Activated T-cell treated with anti-CD3 and anti-CD28 coated beads, Interleukin-2, amount 50 U/mL, for 24 hours (primary cell): ENCODE data around the gene HMCN1.
"Not testable (repeated sequence)": the region's sequence is repeated elsewhere in the genome, so short reads cannot be mapped to it uniquely, and the experiment has no call there.

ENCODE experiments used
- DNase-seq: peaks from one replicate; pipeline ENCODE4 v3.0.0-alpha.2; 2020
- H3K27ac Mint-ChIP-seq: 2 replicates; pipeline ENCODE4 v1.8.0; 2020; ENCODE audit warnings: mild to moderate bottlenecking, mixed read lengths
- H3K27me3 Mint-ChIP-seq: 2 replicates; pipeline ENCODE4 v1.8.0; 2020; ENCODE audit warnings: mixed read lengths
- H3K36me3 Mint-ChIP-seq: 2 replicates; pipeline ENCODE4 v1.8.0; 2020; ENCODE audit warnings: low read depth, mixed read lengths
- H3K4me1 Mint-ChIP-seq: 2 replicates; pipeline ENCODE4 v1.8.0; 2020; ENCODE audit warnings: low read depth, mixed read lengths
- H3K4me3 Mint-ChIP-seq: 2 replicates; pipeline ENCODE4 v1.8.0; 2020; ENCODE audit warnings: mild to moderate bottlenecking, moderate library complexity, mixed read lengths
- H3K9me3 Mint-ChIP-seq: 2 replicates; pipeline ENCODE4 v1.8.0; 2020; ENCODE audit warnings: mixed read lengths

Gene HMCN1

DNA sequence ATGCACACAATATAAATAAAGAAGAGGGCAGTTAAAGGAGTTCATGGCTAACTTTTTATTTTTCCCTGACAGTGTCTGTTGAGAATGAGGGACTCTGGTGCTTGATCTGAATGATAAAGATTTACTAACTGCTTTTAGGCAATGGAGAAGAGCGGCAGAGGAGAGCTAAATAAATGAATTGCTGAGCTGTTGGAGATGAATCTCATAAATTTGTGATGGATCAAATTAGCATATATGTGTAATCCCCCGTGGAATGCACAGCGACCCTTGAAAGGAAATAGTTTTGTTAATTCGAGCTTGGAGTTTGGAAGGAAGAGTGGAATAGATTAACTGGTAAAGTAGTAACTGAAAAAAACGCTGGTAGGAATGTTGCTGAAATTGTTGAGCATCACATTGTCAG, 40.2 kb downstream of the HMCN1 start:
- Mint-ChIP-seq H3K27ac (no peak overlapping the region), H3K4me1 (no peaks in the 10 kb centered on the region), H3K27me3 (peaks cover 3% of the 10 kb centered on the region), H3K4me3 (no peak overlapping the region), H3K36me3 (no peaks in the 10 kb centered on the region), H3K9me3 (no peaks in the 10 kb centered on the region)
- no peak for DNase-seq

DNA sequence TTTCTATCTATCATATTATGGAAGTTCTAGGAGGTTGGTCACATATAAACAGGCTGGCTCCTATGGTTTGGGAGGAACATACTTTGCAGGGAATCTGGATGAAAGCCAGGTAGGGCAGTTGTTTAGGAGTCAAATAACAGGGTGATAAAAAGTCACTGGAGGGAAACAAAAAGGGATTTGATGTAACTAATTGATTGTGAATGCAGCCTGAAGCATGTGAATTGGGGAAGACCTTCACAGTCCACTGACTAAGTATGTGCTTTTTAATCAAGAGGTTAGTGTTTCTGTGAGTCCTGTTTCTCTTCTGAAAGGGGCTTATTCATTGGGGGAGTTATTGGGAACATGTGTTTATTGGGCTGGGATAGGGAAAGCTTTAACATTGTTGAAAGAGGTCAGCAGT, 41.3 kb downstream of the HMCN1 start:
- Mint-ChIP-seq H3K27me3 (peaks cover 3% of the 10 kb centered on the region), H3K27ac (no peak overlapping the region), H3K4me3 (no peak overlapping the region), H3K9me3 (no peaks in the 10 kb centered on the region), H3K4me1 (no peaks in the 10 kb centered on the region), H3K36me3 (no peaks in the 10 kb centered on the region)
- DNase-seq, result no peak

DNA sequence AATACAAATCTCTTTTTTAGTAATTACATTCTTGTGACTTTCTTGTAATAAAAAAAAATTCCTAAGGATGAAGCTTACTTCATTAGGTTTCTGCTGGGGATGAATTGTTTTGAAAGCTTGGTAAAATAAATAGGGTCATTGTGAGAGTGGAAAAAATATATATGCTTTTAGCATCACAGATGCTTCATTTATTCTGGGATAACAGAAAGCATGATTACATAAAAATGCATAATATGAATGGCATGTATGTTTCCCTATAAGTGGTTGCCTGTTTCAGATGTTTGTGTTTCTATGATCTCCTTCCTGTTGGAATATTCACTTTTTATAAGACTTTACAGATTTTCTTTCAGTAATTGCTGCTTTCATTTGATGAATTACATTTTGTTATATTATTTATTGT, 42.3 kb downstream of the HMCN1 start:
- no peaks in the 10 kb centered on the region for H3K9me3 Mint-ChIP-seq

DNA sequence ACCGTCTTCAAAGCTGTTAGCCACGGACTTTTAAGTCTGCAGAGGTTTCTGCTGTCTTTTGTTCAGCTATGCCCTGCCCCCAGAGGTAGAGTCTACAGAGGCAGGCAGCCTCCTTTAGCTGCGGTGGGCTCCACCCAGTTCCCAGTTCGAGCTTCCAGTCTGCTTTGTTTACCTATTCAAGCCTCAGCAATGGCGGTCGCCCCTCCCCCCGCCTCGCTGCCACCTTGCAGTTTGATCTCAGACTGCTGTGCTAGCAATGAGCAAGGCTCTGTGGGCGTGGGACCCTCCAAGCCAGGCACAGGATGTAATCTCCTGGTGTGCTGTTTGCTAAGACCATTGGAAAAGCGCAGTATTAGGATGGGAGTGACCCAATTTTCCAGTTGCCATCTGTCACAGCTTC, 49.7 kb downstream of the HMCN1 start:
- H3K27me3 Mint-ChIP-seq, result peaks cover 14% of the 10 kb centered on the region
- H3K4me3 Mint-ChIP-seq, DNase-seq, H3K27ac Mint-ChIP-seq, H3K36me3 Mint-ChIP-seq, H3K4me1 Mint-ChIP-seq, H3K9me3 Mint-ChIP-seq: not testable (repeated sequence)

More for the DNA sequence above, 42.3 kb downstream of the HMCN1 start:
- H3K36me3 Mint-ChIP-seq, result no peaks in the 10 kb centered on the region
- no peaks in the 10 kb centered on the region for H3K4me1 Mint-ChIP-seq
- no peak overlapping the region for H3K27ac Mint-ChIP-seq
- no peak overlapping the region for H3K4me3 Mint-ChIP-seq
- H3K27me3 Mint-ChIP-seq, result peaks cover 4% of the 10 kb centered on the region
- DNase-seq, result no peak

DNA sequence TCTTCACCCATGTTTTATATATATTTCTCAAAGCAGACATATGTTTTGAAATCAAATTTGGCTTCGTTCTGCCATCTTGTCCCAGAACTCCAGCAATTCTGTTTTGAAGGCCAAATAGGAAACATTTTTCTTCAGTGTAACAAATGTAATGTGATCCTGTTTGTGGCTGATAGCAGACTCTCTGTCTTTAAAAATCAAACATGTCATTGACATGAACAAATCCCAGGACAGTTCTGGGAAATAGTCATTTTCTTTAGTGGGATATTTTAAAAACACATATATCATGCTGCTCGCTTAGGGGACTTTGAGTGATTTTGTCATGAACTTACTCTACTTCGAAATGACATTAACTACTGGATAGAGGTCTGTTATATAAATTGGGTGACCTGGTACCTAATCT, 51.4 kb downstream of the HMCN1 start:
- Mint-ChIP-seq H3K27ac (no peak overlapping the region), H3K9me3 (no peaks in the 10 kb centered on the region), H3K4me3 (no peak overlapping the region), H3K27me3 (peaks cover 17% of the 10 kb centered on the region), H3K36me3 (no peaks in the 10 kb centered on the region), H3K4me1 (no peaks in the 10 kb centered on the region)
- no peak for DNase-seq

DNA sequence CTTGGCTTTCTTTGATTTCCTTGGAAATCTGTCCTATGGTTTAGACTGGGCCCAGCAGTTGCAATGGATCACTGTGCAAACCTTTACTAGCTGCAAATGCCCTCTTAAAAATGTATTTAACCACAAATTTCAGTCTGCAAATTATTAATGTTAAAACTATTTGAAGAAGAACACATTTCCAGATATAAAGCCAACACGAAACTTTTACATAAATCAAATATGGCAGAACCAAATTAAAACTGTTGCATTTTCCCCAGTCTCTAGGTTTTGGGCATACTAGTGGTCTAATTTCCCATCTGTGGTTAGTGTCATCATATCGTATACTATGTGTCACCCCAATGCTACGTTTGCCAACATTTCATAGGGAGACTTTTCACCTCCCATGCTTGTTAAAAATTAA, 52.3 kb downstream of the HMCN1 start:
- Mint-ChIP-seq H3K9me3 (no peaks in the 10 kb centered on the region), H3K4me1 (no peaks in the 10 kb centered on the region), H3K27ac (no peak overlapping the region), H3K4me3 (no peak overlapping the region), H3K27me3 (peaks cover 17% of the 10 kb centered on the region), H3K36me3 (no peaks in the 10 kb centered on the region)
- no peak for DNase-seq

DNA sequence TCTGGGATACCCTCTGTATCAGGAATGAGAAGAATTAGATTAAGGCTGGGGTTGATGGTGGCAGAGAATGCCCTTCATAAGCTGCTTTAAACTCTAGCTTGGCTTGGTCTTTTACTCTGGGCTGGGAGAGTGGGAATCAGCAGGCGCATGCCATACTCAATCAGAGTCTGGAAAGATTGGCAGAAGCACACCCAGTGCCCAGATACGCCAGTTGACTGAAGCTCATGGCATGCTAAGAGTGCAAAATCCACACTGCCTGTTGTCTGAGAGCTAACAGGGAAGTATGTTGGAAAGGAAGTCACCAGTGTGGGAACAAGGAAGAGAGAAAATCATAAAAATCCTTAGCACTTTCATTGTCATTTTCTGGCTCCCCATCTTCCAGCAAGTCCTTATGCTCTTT, 53.0 kb downstream of the HMCN1 start:
- no peak overlapping the region for H3K4me3 Mint-ChIP-seq
- H3K27ac Mint-ChIP-seq, result no peak overlapping the region
- H3K36me3 Mint-ChIP-seq, result no peaks in the 10 kb centered on the region
- no peak for DNase-seq
- no peaks in the 10 kb centered on the region for H3K9me3 Mint-ChIP-seq
- no peaks in the 10 kb centered on the region for H3K4me1 Mint-ChIP-seq
- H3K27me3 Mint-ChIP-seq, result peaks cover 15% of the 10 kb centered on the region

DNA sequence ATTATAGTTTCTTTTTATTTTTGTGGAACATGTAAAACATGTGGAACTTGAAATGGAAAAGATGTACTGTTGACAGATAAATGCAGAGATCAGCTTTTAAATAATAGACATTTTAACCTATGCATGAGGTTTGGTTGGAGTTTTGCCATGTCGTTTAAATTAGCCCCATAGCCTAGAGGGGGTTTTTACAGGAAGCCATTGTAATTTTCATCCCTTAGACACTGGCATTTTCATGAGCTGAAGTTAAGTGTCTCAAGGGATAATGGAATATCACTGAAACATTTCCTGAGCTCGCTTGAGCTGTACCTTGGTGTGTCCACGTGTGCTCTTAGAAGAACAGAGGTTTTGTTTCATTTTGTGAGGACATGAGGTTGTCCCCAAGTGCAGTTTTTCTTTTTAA, 54.2 kb downstream of the HMCN1 start:
- Mint-ChIP-seq H3K9me3 (no peaks in the 10 kb centered on the region), H3K27me3 (peaks cover 15% of the 10 kb centered on the region), H3K27ac (no peak overlapping the region), H3K36me3 (no peaks in the 10 kb centered on the region), H3K4me3 (no peak overlapping the region), H3K4me1 (no peaks in the 10 kb centered on the region)
- no peak for DNase-seq

DNA sequence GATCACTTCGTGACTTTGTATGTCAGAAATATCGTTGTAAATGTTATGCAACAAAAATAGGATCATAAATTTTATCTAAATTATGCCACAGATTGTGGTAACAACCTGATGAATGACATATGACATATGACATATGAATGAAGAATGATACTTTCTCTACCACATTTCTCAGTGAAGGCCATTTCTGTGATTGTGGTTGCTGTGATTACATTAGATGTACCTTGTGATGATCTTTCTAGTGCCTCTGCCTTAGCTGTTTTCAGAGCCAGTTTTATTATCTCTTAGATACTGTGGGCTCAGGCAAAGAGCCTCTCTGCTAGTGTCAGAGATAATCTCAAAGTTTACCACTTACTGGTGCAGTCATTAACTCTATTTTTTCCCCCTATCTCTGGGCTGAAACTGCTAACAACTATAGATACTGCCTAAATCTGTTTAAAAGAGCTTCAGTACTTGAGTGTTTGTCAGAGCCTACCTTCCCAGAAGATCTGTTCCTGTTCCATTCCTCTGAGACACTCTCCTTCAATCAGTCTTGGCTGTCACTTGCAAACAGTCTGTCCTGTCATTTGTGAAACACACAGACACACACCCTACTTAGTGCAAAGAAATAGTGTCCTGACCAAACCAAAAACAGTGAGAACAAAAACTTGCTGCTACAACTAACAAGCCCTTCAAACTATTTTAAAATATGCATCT, 55.5 kb downstream of the HMCN1 start:
- no peaks in the 10 kb centered on the region for H3K36me3 Mint-ChIP-seq
- H3K4me1 Mint-ChIP-seq, result no peaks in the 10 kb centered on the region
- no peak overlapping the region for H3K4me3 Mint-ChIP-seq
- DNase-seq, result no peak
- no peaks in the 10 kb centered on the region for H3K9me3 Mint-ChIP-seq
- peaks cover 15% of the 10 kb centered on the region for H3K27me3 Mint-ChIP-seq
- no peak overlapping the region for H3K27ac Mint-ChIP-seq

DNA sequence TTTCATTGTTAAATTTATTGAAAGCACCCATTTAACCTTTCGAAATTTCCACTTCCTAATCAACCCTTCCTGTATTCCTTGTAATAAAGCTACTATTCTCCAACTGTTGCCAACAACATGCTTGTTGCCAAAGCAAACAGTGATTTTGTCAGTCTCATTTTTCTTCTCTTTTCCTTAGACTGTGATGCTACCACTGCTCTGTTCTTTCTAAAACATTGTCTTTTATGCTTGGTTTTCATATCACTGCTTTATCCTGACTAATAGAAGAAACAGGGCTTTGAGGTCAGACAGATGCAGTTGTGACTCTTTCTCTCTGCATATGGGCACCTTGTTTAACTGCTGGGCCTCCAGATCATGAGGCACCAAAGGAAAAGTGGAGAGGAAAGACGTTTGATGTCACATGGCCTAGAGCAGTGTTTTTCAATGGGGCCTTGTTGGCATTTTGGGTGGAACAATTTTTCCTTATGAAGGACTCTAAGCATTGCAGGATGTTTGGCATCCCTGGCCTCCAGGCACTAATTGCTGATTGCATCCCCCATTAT, 56.1 kb downstream of the HMCN1 start:
- DNase-seq, result no peak
- Mint-ChIP-seq H3K4me1 (no peaks in the 10 kb centered on the region), H3K27ac (no peak overlapping the region), H3K4me3 (no peak overlapping the region), H3K9me3 (no peaks in the 10 kb centered on the region), H3K36me3 (no peaks in the 10 kb centered on the region), H3K27me3 (peaks cover 19% of the 10 kb centered on the region)

DNA sequence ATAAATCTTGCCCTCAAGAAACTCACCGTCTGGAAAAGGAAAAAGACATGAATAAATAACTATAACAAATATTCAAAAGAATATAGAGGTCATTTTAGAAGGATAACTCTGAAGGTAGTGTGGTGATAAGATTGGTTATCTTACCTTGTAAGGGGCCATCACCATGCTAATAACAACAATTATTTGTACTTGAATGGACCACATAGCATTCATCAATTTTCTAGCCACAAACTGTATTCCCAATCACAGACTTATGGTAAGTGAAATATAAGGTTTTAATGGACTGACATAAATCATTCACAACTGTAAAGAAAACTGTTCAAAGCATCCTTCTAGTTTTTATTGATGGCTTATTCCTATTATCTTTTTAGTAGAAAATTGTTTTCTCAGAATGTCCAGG, 57.8 kb downstream of the HMCN1 start:
- H3K36me3 Mint-ChIP-seq, result no peaks in the 10 kb centered on the region
- no peak overlapping the region for H3K4me3 Mint-ChIP-seq
- no peaks in the 10 kb centered on the region for H3K9me3 Mint-ChIP-seq

DNA sequence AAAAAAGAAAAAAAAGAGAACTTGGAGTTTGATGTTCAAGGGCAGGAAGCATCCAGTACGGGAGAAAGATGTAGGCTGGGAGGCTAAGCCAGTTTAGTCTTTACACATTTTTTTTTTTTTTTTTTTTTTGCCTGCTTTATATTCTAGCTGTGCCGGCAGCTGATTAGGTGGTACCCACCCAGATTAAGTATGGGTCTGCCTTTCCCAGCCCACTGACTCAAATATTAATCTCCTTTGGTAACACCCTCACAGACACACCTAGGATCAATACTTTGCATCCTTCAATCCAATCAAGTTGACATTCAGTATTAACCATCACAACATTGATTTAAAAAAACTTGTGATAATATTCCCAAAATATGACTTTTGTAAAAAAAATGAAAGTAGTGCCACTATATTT, 60.3 kb downstream of the HMCN1 start:
- not testable (repeated sequence) for H3K27ac Mint-ChIP-seq, DNase-seq, H3K36me3 Mint-ChIP-seq, H3K4me1 Mint-ChIP-seq, H3K27me3 Mint-ChIP-seq, H3K4me3 Mint-ChIP-seq
- H3K9me3 Mint-ChIP-seq, result peaks cover 10% of the 10 kb centered on the region

More for the DNA sequence above, 57.8 kb downstream of the HMCN1 start:
- Mint-ChIP-seq H3K4me1 (no peaks in the 10 kb centered on the region), H3K27me3 (peaks cover 12% of the 10 kb centered on the region), H3K27ac (no peak overlapping the region)
- DNase-seq, result no peak

DNA sequence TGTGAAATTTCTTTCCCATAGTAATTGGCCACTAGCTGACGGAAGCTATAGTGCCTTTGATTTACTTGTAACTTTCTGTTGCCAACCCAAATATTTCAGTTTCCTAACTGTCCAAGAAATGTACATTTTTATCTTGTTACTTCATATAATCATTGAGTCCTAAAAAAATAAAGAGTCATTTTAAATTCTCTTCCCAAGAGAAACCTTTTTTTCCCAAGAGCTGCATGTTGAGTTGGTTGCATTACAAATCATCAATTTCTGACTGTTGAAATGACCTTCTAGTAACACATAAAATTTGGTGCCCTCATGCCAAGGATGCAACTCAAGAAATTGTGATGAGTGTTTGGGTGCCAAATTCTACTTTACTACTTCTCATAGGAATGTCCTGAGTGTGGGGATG, 61.0 kb downstream of the HMCN1 start:
- H3K9me3 Mint-ChIP-seq, result peaks cover 11% of the 10 kb centered on the region
- no peak overlapping the region for H3K4me3 Mint-ChIP-seq
- H3K36me3 Mint-ChIP-seq, result no peaks in the 10 kb centered on the region
- no peak overlapping the region for H3K27ac Mint-ChIP-seq
- no peak for DNase-seq
- H3K27me3 Mint-ChIP-seq, result peaks cover 8% of the 10 kb centered on the region
- no peaks in the 10 kb centered on the region for H3K4me1 Mint-ChIP-seq

DNA sequence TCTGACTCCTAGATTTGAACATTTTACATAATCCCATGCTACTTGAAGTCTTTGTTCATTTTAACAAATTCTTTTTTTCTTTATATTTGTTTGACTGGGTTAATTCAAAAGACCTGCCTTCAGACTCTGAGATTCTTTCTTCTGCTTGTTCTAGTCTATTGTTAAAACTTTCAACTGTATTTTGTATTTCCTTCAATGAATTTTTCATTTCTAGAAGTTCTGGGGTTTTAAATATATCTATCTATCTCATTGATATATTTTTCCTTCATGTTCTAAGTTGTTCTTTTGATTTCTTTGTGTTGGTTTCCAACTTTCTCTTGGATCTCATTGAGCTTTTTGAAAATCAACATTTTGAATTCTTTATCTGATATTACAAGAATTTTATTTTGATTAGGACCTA, 64.3 kb downstream of the HMCN1 start:
- no peaks in the 10 kb centered on the region for H3K36me3 Mint-ChIP-seq
- H3K4me3 Mint-ChIP-seq, result no peak overlapping the region
- no peak overlapping the region for H3K27ac Mint-ChIP-seq
- peaks cover 12% of the 10 kb centered on the region for H3K9me3 Mint-ChIP-seq
- no peaks in the 10 kb centered on the region for H3K4me1 Mint-ChIP-seq
- peaks cover 9% of the 10 kb centered on the region for H3K27me3 Mint-ChIP-seq
- no peak for DNase-seq

DNA sequence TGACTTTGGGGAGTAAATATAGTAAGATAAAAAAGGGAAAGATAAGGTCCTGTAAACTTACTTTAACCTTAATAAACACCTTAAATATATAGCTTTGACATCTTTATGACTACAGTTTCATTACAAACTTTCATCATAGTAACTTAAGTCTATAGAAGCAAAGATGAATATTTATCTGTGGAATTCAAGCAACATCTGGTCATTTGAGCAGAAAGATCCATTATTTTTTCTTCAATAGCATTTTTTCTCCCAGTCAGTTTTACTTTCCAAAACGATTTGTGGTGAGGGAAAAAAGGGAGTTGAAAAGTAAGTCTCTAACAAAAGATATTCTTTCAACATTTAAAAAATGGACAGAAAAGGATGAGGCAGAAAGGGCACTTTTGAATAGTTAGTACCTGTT, 69.0 kb downstream of the HMCN1 start:
- Mint-ChIP-seq H3K9me3 (peaks cover 8% of the 10 kb centered on the region), H3K4me1 (no peaks in the 10 kb centered on the region), H3K27ac (no peak overlapping the region), H3K36me3 (no peaks in the 10 kb centered on the region), H3K4me3 (no peak overlapping the region), H3K27me3 (peaks cover 12% of the 10 kb centered on the region)
- DNase-seq, result no peak

DNA sequence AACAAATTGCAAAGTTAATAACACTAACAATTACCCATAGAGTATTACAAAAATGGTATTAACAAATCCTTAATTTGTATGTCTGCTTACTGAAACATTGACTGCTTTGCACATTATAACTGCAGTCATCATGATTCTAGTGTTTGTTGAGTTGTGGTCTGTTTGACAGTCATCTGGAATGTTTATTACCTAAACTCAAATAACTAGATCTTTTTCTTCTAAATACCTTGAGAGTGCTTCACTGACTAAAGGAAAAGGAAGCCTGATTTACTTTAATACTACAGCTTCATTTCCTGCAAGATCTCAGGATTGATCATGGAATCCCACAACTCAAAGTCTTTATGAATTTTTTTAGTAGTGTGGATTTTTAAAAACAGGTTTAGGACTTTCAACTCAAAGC, 70.0 kb downstream of the HMCN1 start:
- no peak for DNase-seq
- Mint-ChIP-seq H3K27me3 (peaks cover 12% of the 10 kb centered on the region), H3K36me3 (no peaks in the 10 kb centered on the region), H3K9me3 (peaks cover 2% of the 10 kb centered on the region), H3K4me3 (no peak overlapping the region), H3K27ac (no peak overlapping the region), H3K4me1 (no peaks in the 10 kb centered on the region)
